Posterior cingulate gyrus (tissue), 11 donors: ENCODE results near the gene CCDC78.
"Not testable (repeated sequence)": the region's sequence is repeated elsewhere in the genome, so short reads cannot be mapped to it uniquely, and the experiment has no call there.

Experiments
- DNase-seq, 10 donors: peaks; one replicate each; pipeline versions ENCODE4 v3.0.0 to v3.0.0-alpha.2; 2020 to 2021; ENCODE audit warnings: mixed read lengths in 3 of 10
- intact Hi-C: fragments of 100-400 bp; cut with DNase I; formaldehyde crosslinking; loops from one replicate; pipeline ENCODE4 v1.15.1; 2023

The CCDC78 gene

DNA sequence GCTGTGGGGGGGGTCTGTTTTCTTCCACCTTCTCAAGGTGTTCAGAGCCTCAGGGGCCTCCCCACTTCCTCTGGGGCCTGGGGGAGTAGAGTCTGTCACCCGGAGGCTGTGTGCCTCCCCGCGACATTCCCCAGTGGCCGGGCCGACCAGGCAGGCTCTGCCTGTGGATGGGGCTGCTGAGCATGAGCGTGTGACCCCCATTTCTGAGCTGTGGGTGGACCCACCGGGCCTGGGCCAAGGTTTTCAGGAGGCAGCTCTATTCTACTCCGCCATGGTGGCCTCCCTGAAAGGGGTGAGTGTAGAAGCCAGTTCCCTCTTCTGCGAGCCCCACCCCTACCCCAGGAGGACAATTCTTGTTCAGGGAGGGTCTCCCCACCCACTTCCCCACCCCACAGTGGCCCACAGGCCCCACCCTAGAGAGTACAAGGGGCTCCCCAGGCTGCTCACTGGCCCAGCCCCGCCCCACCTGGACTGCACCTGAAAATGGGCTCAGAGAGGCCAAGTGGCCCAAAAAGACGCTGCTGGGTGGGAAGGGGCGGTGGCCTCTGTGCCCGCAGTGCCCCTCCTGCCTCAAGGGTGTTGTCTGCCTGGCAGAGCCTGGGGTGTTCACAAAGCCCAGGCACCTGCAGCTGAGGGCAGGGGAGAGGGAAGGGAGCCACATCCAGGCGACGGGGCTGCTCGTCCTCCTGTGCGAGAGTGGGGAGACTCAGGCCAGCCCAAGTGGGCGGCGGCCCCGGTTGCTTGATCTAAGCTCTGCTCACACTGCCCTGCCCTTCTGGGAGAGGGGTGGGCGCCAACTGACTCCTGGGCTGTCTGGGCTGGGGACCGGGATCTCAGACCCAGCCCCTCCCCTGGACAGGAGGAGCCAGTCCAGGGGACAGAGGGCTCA lies 35.6 kb upstream of the CCDC78 start:
- DNase-seq, result no peak
- intact Hi-C loops, result no loop called here

DNA sequence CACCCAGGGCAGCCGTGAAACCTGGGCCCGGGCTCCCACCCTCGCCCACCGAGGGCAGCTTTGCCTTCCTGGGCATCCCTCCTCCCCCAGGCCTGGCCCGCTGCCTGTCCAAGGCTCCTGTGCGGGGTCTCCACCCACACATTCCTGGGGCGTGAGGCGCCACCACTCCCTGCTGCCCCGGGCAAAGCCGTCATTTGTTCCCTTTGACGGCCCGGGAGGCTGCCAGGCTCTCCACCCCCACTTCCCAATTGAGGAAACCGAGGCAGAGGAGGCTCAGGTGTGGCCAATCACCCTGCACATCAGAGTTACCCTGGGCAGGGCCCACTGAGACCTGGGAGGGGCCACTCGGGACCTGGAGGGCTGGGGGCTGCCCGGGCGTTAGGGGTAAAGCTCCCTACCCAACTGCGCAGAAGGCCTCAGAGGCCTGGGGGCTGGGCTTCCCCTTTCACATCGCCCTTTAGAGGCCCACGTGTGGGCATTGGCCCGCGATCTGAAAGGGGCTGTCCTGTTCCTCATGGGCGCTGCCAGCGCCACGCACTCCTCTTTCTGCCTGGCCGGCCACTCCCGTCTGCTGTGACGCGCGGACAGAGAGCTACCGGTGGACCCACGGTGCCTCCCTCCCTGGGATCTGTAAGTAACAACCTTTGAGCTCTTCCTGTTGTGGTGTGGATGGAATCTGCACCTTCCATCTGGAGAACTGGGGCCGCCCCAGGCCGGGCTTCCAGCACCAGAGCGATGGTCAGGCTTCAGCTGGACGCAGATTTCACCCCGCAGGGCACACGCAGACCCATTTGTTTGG lies 34.5 kb upstream of the CCDC78 start, which contains the start of gene MSLN:
MSLN (plus strand) TSS at position 190 of the 799 bp plus-strand sequence. CDS start 1,947 bp downstream, outside the sequence.
- no peak for DNase-seq
- intact Hi-C loops, result no loop called here

DNA sequence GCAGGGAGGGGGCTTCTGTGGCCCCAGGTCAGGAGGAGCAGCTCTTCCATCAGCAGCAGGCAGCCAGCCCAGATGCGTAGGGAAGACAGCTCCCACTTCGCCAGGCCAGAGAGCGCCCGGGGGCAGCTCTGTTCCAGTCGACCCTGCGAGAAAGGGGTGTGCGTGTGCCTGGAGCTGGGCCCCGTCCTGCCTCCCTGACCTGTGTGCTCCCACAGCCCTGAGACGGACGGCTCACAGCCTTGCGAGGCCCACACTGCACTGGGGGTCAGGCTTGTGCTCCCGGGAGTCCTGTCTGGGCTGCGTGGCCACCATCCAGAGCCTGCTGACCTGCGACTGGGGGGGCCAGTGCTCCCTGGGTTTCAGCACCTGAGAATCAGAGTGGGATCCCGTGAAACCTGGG lies 33.8 kb upstream of the CCDC78 start:
- DNase-seq, result no peak
- intact Hi-C loops, result no loop called here

GRCh38 chr16:759110-759910 lies 33.1 kb upstream of the CCDC78 start:
- intact Hi-C loops, result no loop called here
- DNase-seq, result no peak

DNA sequence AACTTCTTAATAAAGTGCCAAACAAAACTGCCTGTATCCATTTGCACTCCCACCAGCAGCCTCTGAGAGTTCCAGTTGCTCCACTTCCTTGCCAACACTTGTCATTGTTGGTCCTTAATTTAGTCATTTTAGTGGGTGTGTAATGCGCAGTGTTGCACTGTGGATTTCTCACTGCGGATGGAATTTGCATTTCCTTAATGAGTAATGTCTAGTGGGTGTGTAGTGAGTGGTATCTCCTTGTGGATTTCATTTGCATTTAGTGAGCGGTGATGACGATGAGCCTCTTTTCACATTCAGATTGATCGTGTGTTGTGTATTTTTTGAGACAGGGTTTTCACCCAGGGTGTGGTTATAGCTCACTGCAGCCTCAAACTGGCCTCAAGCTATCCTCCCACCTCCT lies 30.2 kb upstream of the CCDC78 start:
- DNase-seq, result no peak
- intact Hi-C loops, result no loop called here

DNA sequence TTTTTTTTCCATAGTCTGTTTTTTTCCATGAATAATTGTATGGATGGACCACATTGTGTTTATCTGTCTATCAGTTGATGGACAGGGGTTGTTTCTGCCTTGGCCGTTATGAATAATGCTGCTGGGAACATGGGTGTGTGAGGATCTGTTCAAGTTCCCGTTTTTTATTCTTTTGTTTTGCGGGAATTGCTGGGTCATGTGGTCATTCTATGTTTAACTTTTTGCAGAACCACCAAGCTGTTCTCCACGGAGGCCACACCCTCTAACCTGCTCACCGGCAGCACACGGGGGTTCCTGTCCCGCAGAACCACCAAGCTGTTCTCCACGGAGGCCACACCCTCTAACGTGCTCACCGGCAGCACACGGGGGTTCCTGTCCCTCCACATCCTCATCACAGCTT lies 28.4 kb upstream of the CCDC78 start:
- intact Hi-C loops, result no loop called here
- no peak for DNase-seq

DNA sequence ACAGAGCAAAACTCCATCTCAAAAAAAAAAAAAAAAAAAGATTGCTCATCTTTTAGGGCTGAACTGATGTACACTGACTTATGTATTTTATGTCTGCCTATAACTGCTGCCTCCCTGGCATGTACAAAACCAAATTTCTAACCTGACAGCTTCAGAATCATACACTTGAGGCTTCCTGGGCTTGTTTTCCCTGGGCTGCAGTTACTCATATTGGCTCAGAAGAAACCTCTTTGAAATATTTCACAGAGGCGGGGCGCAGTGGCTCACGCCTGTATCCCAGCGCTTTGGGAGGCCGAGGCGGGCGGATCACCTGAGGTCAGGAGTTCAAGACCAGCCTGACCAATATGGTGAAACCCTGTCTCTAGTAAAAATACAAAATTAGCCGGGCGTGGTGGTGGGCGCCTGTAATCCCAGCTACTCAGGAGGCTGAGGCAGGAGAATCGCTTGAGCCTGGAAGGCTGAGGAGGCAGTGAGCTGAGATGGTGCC lies 27.9 kb upstream of the CCDC78 start:
- DNase-seq, intact Hi-C loops: not testable (repeated sequence)

DNA sequence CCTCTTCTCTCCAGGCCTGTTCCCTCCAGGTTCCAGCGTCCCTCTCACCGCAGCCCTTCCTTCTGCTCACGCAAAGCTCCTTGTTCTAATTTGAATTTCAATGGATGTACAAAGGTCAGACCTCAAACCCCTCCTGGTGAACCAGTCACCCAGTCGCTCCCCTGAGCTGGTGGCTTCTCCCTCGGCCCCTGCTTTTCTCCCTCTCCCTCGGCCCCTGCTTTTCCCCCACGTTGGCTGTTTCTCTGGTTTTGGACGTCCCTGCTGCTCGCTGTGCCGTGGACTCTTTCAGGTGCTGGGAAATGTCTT lies 25.7 kb upstream of the CCDC78 start:
- no peak for DNase-seq
- intact Hi-C loops, result no loop called here

DNA sequence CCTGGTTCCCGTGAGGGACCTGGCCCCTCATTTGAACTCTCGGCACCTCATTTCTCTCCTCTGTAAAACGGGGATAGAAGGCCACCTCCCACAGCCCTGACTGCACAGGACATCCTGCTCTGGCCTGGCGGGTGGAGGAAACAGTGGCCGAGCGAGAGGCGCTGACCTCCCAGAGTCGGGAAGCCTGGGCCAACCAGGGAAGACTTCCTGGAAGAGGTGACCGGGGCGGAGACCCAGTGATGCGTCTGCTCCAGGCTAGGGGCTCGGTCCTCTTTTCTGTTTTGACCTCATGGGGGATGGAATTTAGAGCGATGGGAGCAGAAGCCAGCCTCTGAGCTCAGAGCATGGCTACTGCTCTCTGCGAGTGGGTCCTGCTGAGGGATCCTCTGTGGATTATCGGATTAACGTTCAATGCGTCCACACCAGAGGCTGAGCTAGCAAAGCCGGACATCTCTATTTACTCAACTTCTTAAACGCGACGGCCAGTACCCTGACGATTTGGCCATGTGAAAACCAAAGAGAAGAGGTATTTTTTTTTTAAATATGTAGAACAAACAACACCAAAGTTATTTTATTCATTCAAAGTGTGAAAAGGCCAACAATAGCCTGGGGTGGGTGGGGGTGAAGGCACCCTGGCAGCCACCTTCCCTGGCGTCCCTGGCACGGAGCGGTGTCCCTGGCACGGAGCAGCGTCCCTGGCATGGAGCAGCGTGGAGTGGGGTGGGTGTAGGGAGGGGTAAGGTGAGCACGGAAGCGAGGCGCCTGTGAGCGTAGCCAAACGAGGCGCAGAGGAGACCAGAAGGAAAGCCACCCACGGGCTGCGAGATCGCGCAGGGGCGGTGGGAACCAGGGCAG lies 25.1 kb upstream of the CCDC78 start:
- peak in 9 of 10 donors; percentile 40 to 95 (median 71) for DNase-seq

GRCh38 chr16:750485-750884 lies 24.2 kb upstream of the CCDC78 start:
- DNase-seq, result no peak

More for the DNA sequence above, 25.1 kb upstream of the CCDC78 start:
- intact Hi-C loops, result no loop called here

GRCh38 chr16:749010-749409 lies 22.8 kb upstream of the CCDC78 start:
- intact Hi-C loops, result no loop called here
- no peak for DNase-seq

More at GRCh38 chr16:750485-750884, 24.2 kb upstream of the CCDC78 start:
- intact Hi-C loops, result no loop called here

DNA sequence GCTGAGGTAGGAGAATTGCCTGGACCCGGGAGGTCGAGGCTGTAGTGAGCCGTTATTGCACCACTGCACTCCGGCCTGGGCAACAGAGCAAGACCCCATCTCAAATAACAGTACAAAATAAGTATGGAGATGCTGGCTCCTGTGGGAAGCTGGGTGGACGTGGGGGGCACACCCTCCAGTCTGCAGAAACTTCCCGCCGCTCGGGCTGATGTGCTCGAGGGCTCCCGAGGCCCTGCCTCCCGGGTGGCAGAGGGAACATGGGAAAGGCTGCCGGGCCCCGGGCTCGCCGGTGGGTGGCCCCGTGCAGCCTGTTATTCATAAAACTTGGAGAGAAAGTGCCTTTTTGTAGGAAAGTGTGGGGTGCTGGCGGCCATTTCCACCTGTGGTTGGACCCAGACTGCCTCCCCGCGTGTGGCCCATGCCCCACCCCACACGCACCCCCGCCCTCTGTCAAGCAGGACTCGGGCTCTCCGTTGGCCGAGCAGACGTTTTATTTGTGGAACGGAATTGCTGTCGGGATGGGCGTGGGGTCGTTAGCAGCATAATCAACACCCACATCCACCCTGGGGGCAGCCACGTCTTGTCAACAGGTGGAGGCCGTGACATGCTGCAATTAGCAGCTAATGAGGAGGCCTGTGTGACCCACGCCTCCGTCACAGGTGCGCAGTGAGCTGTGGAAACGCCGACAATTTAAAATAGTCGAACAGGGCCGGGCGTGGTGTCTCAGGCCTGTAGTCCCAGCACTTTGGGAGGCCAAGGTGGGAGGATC lies 21.9 kb upstream of the CCDC78 start:
- intact Hi-C loops, result no loop called here
- no peak for DNase-seq

- peak in 1 of 10 donors; percentile 83 for DNase-seq
- intact Hi-C loops, result no loop called here
Measured at GRCh38 chr16:746637-747036, 20.4 kb upstream of the CCDC78 start.

GRCh38 chr16:745739-746138 lies 19.5 kb upstream of the CCDC78 start:
- DNase-seq, result no peak
- intact Hi-C loops, result no loop called here

DNA sequence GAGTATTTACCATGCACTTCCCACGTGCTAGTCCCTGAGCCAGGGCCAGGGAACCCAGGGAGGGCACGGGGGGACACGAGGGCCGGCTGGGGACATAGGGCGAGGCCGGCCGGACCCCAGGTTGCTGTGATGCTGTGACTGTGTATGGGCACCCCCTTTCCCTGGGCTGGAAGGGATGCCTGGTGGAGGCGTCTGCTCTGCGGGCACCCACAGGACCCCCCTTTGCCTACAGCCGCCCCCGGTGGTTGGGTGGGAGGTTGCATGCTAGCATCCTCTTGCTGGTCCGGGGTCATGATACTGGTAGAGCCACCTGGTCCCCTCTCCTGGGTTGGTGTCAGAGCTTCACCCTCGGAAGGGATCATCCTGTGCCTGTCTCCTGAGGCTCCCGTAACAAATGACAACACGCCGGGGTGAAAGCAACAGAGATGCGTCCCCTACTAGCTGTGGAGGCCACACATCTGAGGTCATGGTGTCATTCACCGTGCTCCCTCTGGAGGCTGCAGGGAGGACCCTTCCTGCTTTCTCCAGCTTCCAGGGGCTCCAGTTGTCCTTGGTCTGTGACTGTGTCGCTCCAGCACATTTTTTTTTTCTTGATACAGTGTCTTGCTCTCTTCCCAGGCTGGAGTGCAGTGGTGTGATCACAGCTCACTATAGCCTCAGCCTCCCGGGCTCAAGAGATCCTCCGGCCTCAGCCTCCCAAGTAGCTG lies 17.7 kb upstream of the CCDC78 start:
- intact Hi-C loops, result no loop called here
- DNase-seq, result no peak

DNA sequence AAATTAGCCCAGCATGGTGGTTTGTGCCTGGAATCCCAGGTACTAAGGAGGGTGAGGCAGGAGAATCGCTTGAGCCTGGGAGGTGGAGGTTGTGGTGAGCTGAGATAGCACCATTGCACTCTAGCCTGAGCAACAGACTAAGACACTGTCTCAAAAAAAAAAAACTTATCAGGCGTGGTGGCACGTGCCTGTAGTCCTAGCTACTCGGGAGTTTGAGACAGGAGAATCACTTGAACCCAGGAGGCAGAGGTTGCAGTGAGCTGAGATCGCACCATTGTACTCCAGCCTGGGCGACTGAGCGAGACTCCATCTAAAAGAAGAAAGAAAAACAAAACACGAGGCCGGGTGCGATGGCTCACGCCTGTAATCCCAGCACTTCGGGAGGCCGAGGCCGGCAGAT lies 16.7 kb upstream of the CCDC78 start:
- DNase-seq, intact Hi-C loops: not testable (repeated sequence)

DNA sequence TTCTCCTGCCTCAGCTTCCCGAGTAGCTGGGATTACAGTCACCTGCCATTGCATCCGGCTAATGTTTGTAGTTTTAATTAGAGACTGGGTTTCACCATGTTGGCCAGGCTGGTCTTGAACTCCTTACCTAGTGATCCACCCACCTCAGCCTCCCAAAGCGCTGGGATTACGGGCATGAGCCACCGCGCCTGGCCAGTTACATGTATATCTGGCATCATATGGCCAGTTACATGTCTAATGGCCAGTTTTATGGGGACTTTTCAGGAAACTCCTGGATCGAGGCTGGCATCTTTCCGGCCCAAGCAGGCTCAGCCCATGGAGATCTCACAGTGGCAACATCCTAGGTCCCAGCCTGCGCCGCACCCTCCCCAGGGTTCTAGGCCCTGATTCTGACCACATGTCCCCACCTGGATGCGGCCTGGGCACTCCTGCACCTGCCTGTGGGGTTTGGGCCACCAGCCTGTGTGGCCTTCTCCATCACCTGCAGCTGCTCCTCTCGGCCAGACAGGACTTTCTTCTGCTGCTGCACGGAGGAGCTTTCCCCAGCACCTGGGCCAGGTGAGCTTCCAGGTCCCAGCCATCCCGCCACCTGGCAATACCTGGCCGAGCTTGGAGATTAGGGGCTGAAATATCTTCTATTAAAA lies 15.9 kb upstream of the CCDC78 start:
- intact Hi-C loops, result loop anchor here (2.0 kb wide), 3 partner anchors 21 to 45 kb away; partner anchors contain the start of gene ANTKMT
- DNase-seq, result no peak
